Measurements from ENCODE around the gene TRIM27. TPM values are rescaled to one million over a fixed set of nuclear protein-coding genes. Genes with fewer than 3 reads are reported as not detected.

The TRIM27 gene
- total and polyA plus RNA-seq, 8 donors = 24.1 to 43.3 (median 31.0) TPM

- Histone ChIP-seq H3K36me3 (no peaks in the 10 kb centered on the region), H3K4me1 (no peaks in the 10 kb centered on the region), H3K27ac (no peak overlapping the region), H3K9me3 (no peaks in the 10 kb centered on the region), H3K27me3 (no peaks in the 10 kb centered on the region), H3K4me3 (no peak overlapping the region)
- intact Hi-C loops (cut with DNase I) = no loop called here
- FAIRE-seq = no peak
- WGBS, 2 donors = 77 to 86% methylated on average over 4 of the region's 4 CpGs
- no peak for TF ChIP-seq CTCF (IDR thresholded peaks at IDR 0.05)
- no peak for ATAC-seq
- no peak for DNase-seq
Observed at GRCh38 chr6:28887796-28888496, 35.8 kb downstream of the TRIM27 start.

- no peak overlapping the region for H3K27ac ChIP-seq
- TF ChIP-seq CTCF (IDR thresholded peaks at IDR 0.05) = no peak
- FAIRE-seq (no peak), ATAC-seq (no peak), DNase-seq (no peak)
- intact Hi-C loops (cut with DNase I) = no loop called here
- 77 to 80% methylated on average over 7 of the region's 7 CpGs for WGBS, 2 donors
- no peaks in the 10 kb centered on the region for H3K36me3 ChIP-seq
- H3K4me3 ChIP-seq = no peak overlapping the region
- no peaks in the 10 kb centered on the region for H3K9me3 ChIP-seq
- H3K27me3 ChIP-seq = no peaks in the 10 kb centered on the region
- H3K4me1 ChIP-seq = no peaks in the 10 kb centered on the region
Observed at GRCh38 chr6:28886079-28886439, 37.7 kb downstream of the TRIM27 start.

GRCh38 chr6:28884423-28885131 is 39.2 kb downstream of the TRIM27 start:
- Histone ChIP-seq H3K4me3 (no peak overlapping the region), H3K9me3 (no peaks in the 10 kb centered on the region), H3K27me3 (no peaks in the 10 kb centered on the region), H3K36me3 (no peaks in the 10 kb centered on the region), H3K4me1 (no peaks in the 10 kb centered on the region), H3K27ac (no peak overlapping the region)
- no peak for DNase-seq
- intact Hi-C loops (cut with DNase I) = no loop called here
- no peak for ATAC-seq
- TF ChIP-seq CTCF (IDR thresholded peaks at IDR 0.05) = no peak
- no peak for FAIRE-seq
- WGBS, 2 donors = 63 to 69% methylated on average over 17 to 18 of the region's 18 CpGs

GRCh38 chr6:28880894-28881780 is 42.6 kb downstream of the TRIM27 start:
- Histone ChIP-seq H3K27ac (no peak overlapping the region), H3K4me1 (no peaks in the 10 kb centered on the region), H3K9me3 (no peaks in the 10 kb centered on the region), H3K4me3 (peak overlapping the region in 2 of 4 donors; percentile 22 to 36), H3K36me3 (no peaks in the 10 kb centered on the region), H3K27me3 (peaks cover 0 to 5% (median 2%) of the 10 kb centered on the region in 4 donors)
- intact Hi-C loops (cut with DNase I) = no loop called here
- DNase-seq (peak in 5 of 6 donors; percentile 27 to 79 (median 66)), FAIRE-seq (peak; percentile 47), ATAC-seq (peak; percentile 74 to 87 (median 83))
- 5 to 6% methylated on average over 28 of the region's 28 CpGs for WGBS, 2 donors
- no peak for TF ChIP-seq CTCF (IDR thresholded peaks at IDR 0.05)

Measured in pancreas (tissue), 10 donors.